Skin of body (tissue), 2 donors: ENCODE measurements around the gene PUSL1. TPM values are rescaled to one million over a fixed set of nuclear protein-coding genes. Genes with fewer than 3 reads are reported as not detected.

Experiments used
- DNase-seq: peaks from one replicate; lab custom pipeline; 2025; lab: John Stamatoyannopoulos, UW
- total RNA-seq: library from RNA; depleted of rRNA; stranded (reverse); fragments of >200 nt; gene quantifications from one replicate; pipeline ENCODE4 v1.2.3, GENCODE V29; 2014

The PUSL1 gene
- total RNA-seq, 1 donor from 2014 or later: 5.7 TPM

DNA sequence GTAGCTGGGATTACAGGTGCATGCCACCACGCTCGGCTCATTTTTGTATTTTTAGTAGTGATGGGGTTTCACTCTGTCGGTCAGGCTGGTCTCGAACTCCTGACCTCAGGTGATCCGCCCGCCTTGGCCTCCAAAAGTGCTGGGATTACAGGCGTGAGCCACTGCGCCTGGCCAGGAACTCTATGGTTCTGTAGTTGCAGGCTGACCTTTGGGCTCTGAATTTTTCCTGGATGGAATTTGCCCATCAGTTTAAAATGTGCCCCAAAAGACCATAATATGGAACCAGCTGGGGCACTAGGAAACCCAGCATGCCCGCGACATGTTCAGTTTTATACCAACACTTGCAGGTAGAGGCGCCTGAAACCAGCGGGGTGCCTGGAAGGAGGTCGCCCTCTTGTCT lies 29.8 kb upstream of the PUSL1 start:
- DNase-seq: no peak

DNA sequence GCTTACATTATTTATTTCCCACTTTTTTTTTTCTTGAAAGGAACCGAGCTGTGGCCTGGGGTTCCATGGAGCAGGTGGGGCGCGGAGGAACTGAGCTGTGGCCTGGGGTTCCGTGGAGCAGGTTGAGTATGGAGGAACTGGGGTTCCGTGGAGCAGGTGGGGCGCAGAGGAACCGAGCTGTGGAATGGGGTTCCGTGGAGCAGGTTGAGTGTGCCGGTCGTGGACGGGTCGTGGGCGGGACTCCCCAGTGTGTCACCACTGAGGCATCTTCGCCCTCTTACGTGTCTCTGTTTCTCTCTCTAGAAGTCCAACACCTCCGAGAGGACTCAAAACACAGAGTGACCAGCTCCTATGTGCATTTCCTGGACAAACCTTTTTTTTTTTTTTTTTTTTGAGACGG lies 29.4 kb upstream of the PUSL1 start:
- DNase-seq: no peak

DNA sequence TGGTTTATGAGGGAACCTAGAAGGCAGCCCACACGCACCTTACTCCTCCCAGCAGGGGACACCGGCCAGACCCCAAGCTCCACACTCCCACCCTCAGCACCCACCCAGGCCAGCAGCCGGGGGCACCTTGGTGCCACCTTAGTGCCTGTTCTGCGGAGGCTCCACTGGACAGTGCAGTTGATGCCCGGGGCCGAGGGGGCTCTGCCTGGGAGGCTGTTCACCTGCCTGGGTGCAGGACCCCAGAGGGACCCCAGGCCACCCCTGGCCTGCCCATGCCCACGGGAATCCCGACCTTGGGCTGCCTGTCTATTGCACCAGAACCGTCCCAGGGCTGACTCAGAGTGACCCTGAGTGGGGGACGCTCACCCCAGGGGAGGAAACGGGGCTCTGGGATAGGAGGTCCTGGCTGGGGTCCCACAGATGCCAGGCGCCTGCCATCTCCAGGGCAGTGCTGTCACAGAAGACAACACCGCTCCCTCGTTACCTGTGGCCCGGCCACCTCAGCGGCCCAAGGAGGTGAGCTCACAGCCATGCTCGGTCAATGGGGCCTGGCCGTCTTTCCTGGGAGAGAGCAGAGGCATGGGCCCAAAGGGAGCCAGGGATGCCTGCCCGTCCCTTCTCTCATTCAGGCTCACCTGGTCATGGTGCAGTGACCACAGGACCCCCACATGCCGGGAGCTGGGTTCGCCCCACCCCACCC lies 27.5 kb upstream of the PUSL1 start:
- no peak for DNase-seq

DNA sequence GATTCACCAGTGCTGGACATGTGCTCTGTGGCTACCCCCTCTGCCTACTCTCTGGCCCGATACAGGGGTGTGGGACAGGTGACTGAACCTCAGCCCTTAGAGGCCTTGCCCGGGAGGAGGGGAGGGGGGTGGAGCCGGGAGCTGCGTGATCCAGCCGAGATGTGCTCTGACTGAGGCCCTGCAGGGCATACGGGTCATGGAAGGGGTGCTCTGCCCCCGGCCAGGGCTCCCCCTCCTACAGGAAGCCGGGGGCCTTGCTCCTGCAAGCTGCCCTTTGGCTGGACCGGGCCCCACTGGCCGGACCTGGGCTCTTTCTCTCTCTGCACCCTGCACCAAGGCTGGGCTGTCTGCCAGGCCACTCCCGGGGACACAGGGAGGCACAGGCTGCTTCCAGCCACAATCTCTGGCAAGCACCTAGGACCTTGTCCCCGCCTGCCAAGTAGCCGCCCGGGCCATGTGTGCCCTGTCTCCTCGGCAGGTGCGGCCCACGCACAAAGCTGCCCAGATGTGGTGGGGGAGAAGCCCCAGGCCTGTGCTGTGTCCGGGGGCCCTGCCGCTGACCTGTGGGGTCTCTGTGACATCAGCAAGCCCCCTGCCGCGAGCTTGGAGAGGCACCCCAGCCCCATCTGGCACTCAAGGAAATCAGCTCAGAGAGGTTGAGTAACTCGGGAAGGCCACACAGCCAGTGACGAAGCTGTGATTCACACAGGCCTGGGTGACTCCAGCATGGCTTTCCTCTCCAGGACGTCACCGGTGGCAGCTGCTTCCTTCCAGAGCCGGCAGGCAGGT lies 26.7 kb upstream of the PUSL1 start:
- no peak for DNase-seq

- no peak for DNase-seq
Measured at GRCh38 chr1:1282998-1283397, 25.4 kb upstream of the PUSL1 start.

DNA sequence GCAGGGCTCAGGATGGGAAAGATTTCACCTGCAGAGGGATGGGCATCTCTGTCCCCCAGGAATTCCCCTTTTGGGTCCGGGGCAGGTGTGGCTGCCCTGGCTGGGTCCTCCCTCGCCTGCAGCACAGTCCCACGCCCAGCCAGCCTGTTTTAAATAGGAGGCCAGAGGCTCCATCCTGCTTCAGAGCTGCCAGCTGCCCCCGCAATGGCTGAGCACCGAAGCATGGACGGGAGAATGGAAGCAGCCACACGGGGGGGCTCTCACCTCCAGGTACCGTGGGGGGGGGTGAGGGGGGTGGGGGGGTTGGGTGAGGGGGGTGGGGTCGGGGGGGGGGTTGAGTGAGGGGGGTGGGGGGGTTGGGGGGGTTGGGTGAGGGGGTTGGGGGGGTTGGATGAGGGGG lies 24.6 kb upstream of the PUSL1 start:
- DNase-seq: no peak

DNA sequence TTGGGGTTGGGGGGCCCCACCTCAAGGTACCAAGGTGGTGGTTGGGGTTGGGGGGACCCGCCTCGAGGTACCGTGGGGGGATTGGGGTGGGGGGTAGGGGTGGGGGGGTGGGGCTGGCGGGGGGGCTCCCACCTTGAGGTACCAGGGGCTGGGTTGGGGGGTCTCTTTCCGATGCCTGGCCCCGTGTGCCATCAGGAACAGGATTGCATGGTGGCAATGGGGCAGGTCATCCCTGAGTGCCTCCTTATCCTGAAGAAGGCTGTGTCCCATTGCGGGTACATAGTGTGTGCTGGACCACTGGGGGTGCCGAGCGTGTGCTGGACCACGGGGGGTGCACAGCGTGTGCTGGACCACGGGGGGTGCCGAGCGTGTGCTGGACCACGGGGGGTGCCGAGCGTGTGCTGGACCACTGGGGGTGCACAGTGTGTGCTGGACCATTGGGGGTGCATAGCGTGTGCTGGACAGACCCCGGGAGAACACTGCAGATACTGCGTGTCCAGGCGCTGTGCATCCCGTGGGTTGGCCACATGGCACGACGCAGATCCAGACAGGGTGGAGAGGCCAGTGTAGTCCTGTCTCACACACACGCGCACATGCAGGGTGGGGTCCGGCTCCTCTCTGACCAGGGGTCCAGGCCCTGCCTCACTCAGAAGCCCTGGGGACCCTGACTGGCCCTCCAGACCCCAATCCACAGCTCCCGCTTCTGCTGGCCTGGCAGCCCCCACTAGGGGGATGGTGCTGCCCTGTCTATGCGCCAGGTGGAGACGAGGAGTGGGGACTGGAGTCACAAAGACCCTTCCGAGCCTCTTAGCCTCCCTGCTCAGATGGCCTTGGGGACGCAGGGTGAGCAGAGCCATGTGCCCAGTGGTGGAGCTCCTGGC lies 23.9 kb upstream of the PUSL1 start:
- DNase-seq: no peak

- no peak for DNase-seq
Measured at GRCh38 chr1:1285102-1285571, 23.3 kb upstream of the PUSL1 start.

GRCh38 chr1:1285611-1286311 lies 22.6 kb upstream of the PUSL1 start:
- no peak for DNase-seq

DNA sequence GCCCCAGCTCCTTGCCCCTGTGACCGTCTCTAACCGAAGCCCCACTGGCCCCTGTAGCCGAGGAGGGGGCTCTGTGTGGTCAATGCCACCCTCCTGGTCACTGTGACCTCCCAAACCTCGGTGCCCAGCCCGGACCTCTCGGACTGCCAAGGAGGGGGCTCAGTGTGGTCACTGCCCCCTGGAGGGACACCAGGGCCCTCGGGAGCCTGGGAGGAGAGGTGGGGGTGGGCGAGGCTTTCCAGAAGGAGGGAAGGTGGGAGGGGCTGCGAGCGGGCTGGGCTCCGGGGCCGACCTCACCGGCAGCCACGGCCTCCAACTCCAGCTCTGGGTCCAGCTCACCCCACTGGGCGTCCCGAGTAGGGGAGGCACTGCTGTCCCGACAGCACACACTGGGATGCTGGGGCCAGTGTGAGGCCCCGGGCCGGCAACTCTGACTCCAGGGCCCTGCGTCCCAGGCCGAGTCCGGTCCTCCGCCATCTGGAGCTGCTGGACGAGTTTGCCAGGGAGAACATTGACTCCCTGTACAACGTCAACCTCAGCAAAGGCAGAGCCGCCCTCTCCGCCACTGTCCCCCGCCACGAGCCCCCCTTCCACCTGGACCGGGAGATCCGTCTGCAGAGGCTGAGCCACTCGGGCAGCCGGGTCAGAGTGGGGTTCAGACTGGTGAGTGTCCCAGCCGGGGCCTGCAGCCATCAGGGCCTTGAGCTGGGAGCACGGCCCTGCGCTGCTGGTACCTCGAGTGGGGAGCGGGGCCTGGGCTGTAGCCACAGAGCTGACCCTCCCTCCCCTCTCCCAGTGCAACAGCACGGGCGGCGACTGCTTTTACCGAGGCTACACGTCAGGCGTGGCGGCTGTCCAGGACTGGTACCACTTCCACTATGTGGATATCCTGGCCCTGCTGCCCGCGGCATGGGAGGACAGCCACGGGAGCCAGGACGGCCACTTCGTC lies 21.8 kb upstream of the PUSL1 start:
- no peak for DNase-seq

- DNase-seq: no peak
Measured at GRCh38 chr1:1287288-1288110, 20.9 kb upstream of the PUSL1 start.

GRCh38 chr1:1290238-1290731 lies 18.1 kb upstream of the PUSL1 start:
- DNase-seq: no peak

- DNase-seq: no peak
Measured at GRCh38 chr1:1291023-1291528, 17.3 kb upstream of the PUSL1 start.

DNA sequence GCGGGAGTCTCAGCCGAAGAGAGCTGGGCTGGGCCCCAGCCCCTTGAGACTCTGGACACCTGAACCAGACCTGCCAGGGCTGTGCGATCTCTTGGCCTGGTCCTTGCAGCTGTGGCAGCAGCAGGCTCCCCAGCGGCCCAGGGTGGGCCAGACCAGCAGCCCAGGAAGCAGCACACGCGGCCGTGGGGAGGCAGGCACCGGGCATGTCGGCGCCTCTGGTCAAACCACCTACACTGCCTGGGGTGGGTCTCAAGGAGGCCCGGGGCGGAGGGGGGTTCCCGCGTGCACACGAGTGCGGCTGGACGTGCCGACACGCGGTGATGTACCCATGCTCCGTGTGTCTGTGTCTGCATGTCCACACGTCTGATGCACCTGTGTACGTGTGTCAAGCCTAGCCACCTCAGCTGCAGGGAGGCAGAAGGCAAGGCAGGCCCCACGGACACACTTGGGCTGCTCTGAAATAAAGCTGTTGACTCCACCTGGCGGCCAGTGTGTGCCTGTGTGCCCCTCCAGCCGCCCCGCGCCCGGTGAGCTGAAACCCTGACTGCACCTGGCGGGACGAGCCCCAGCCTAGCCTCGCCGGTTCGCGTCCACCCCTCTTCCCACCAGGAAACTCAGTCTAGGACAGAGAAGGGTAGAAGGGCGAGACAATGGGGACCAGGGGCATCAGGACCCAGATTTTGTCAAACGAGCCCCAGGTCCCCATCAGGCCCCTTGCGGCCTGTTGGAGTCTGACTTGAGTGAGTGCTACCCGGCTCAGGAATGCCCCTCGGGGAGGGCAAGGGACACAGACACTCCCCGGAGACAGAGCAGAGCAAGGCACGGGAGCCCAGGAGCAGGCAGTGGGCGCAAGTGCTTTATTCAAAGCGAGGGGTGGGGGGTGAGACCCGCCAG lies 16.6 kb upstream of the PUSL1 start:
- no peak for DNase-seq

- DNase-seq: no peak
Measured at GRCh38 chr1:1292442-1292779, 16.0 kb upstream of the PUSL1 start.

GRCh38 chr1:1292851-1293250 lies 15.5 kb upstream of the PUSL1 start:
- no peak for DNase-seq

- no peak for DNase-seq
Measured at GRCh38 chr1:1293263-1294249, 14.8 kb upstream of the PUSL1 start.
